Measurements from ENCODE around the gene PRRC2C. TPM values are rescaled to one million over a fixed set of nuclear protein-coding genes. Genes with fewer than 3 reads are reported as not detected.
"Not testable (repeated sequence)": the region's sequence is repeated elsewhere in the genome, so short reads cannot be mapped to it uniquely, and the experiment has no call there.

Gene PRRC2C
- 67.7 TPM for polyA plus RNA-seq (2013, experiment 1 of 2; ENCODE audit: insufficient read length)
- 60.0 TPM for polyA plus RNA-seq (2013, experiment 2 of 2; ENCODE audit: insufficient read length)

DNA sequence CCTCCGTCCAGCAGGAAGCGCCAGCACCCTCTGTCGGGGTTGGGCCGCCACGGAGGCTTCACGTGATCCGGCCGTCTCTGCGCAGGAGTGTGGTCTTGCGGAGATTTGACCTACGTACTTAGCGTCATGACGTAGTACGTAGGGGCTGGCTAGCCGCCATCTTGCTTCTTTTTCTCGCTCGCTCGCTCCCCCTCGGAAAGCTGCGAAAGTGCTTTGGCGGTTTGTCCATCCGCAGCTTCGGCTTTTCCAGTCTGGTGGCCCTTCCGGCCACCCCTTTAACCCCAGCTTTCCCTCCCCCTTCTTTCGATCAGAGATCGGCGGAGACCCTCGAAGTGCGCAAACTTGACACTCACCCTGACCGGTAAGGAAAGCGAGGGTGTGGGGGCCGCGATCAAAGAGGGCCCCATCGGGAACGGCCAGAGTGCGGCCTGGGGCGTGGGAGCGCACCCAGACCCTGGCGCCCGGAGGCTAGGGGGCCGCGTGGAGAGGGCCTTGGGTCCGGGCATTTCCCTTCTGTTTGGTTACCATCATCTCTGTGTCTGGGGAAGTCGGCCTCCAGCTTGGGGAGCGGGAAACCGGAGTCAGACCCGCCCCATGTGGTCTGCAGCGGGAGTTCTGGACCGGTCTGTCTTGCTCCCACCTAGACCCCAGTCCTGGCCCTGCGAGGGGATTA, at the start of gene PRRC2C:
Gene PRRC2C, plus strand, starts transcription at position 156 of the 673 bp plus-strand sequence. CDS start 26,559 bp downstream, outside the sequence.
- DNase-seq: peak; percentile 98

DNA sequence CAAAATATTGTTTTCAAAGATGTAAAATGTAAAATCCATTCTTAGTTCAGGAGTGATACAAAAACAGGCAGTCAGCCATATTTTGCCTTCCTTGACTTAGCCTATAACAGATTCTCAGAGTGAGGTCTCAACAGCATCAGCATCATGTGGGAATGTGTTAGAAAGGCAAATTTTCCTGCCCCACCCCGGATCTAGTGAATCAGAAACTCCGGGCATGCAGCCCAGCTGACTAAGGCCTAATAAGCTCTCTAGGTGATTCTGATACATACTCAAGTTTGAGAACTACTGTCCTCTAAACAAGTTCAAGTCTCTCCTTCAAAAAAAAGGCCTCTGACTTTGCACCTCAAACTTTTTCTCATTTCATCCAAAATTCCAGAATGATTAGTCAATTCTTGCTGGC, 46.9 kb upstream of the PRRC2C start:
- peak; percentile 97 for DNase-seq

GRCh38 chr1:171440201-171440600, 45.1 kb upstream of the PRRC2C start:
- not testable (repeated sequence) for DNase-seq

DNA sequence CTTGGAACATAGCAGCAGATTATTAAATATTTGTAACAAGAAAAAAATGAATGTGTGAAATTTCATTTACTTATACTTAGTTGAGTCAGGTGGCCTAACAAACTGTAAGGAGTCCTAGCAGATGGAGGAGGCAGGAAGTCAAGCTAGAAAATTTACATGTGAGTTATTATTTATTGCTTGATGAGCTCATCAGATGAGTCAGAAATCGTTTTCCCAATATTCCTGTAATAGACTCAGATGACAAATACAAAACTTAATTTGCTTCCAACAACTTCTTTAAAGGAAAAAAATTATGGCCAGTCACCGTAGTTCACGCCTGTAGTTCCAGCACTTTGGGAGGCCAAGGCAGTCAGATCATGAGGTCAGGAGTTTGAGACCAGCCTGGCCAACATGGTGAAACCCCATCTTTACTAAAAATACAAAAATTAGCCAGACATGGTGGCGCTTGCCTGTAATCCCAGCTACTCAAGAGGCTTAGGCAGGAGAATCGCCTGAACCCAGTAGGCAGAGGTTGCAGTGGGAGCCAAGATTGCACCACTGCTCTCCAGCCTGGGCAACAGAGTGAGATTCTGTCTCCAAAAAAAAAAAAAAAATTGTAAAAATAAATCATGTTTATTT, 43.9 kb upstream of the PRRC2C start:
- DNase-seq: peak; percentile 83

DNA sequence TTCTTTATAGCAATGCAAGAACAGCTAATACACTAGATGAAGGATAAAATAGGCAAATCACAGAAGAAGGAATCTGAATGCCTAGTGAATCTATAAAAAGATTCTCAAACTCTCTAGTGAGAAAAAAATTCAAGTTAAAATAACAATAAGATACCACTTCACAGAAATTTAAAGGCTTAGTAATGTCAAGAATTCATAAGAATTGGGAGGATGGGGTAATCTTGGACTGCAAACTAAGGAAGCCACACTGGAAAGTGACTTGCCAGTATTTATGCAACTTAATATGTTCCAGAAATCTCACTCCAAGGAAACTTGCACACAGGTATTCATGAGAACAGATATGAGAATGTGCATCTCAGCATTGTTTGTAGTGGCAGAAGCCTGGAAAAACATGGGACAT, 38.9 kb upstream of the PRRC2C start:
- peak; percentile 28 for DNase-seq

- no peak for DNase-seq
Observed at GRCh38 chr1:171455967-171456366, 29.4 kb upstream of the PRRC2C start.

GRCh38 chr1:171457412-171457811, 27.9 kb upstream of the PRRC2C start:
- peak; percentile 30 for DNase-seq

- DNase-seq: no peak
Observed at GRCh38 chr1:171460018-171460620, 25.2 kb upstream of the PRRC2C start.

DNA sequence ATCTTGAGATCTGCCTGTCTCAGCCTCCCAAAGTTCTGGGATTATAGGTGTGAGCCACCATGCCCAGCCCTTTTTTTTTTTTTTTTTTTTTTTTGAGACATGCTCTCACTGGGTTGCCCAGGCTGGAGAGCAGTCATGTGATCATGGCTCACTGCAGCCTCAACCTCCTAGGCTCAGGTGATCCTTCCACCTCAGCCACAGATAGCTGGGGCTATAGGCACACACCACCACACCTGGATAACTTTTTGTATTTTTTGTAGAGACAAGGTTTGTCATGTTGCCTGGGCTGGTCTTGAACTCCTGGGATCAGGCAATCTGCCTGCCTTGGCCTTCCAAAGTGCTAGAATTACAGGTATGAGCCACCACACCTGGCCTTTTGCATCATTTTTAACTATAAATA, 17.7 kb upstream of the PRRC2C start:
- DNase-seq: no peak

DNA sequence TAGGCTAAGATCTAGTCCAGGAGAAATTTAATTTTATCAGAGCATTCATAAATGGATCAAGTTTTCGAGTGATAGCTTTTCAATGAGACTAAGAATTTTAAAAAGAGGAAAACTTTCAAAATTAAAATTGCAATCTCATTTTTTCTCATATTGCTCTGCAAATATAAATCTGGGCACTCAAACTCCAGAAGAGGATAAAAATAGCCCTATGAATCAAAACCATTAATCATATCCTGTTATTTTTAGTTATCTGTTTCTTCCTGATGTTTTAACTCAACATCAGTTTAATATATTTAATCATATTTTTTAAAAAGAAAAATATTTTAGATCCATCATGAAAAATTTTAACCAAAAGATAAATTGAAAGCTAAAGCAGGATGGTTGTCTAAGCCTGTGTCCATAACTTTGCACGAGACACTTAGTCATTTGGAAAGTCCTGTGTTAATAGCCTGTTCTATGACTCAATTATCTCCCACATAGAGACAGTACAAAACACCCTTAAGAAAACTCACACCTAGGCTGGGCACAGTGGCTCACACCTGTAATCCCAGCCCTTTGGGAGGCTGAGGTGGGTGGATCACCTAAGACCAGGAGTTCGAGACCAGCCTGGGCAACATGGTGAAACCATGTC, 17.1 kb upstream of the PRRC2C start:
- peak; percentile 32 for DNase-seq

DNA sequence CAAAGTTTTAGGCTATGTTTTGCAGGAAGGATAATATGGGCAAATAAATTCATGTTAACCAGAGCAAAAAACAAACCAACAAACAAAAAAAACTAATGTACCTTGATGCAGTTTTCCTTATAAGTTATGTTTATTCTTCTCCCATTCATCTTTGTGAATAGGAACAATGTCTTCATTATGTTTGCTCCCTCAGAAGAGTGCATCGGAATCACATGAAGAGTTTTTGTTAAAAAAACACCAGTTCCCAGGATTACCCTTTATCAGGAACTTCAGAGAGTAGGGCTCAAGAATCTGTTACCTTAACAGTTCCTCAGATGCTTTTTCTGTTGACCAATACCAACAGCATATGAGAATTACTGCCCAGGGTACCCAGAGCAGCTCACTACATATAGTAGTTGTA, 14.6 kb upstream of the PRRC2C start:
- DNase-seq: no peak

GRCh38 chr1:171472183-171472647, 13.1 kb upstream of the PRRC2C start:
- DNase-seq: no peak

DNA sequence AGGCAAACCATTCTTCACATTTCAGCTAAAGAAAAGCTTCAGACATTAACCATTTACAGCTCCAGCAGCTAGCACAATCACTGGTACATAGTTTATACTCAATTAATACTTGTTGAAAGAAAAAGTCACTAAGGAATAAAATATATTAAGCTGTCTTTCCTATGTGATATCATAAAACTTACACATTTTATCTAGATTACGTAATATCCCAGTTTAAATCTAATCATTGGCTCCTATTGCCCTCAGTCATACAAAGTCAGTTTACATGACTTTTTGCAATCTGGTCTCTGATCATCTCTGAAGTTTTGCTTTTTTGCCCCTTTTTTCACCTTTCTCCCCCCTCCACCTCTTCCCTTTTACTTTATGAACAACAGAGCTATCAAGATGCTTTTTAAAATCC, 8.5 kb upstream of the PRRC2C start:
- no peak for DNase-seq

DNA sequence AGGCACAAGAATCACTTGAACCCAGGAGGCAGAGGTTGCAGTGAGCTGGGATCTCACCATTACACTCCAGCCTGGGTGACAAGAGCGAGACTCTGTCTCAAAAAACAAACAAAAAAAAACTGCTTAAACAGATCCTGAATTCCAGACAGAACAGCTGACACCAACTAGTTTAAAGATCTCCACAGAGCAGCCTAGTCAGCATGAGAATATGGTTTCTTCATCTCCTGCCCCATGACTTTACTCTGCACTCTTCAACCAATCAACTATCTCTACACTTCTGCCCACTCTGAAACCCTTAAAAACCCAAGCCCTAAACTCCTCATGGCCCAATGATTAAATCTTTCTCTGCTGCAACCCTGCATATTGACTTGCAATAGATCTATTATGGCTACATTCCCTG, 7.5 kb upstream of the PRRC2C start:
- no peak for DNase-seq

DNA sequence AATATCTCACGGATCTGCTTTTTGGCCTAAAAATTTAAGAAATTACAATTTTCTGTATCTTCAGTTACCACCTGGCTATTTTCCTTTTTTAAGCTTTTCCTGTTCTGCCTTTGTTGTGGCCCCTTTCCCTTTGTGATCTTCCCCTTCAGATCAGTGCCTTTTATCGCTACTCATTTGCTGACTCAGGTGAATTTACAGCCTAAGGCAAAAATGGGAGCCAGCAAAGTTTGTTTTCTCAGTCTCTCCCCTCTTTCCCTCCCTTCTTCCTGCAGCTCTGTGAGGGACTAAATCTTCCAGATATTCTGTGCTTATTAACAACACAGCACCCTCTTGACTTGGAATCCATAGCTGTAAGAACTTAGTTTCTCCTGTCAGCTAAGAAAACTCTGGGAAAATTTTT, 5.3 kb upstream of the PRRC2C start:
- DNase-seq: no peak

DNA sequence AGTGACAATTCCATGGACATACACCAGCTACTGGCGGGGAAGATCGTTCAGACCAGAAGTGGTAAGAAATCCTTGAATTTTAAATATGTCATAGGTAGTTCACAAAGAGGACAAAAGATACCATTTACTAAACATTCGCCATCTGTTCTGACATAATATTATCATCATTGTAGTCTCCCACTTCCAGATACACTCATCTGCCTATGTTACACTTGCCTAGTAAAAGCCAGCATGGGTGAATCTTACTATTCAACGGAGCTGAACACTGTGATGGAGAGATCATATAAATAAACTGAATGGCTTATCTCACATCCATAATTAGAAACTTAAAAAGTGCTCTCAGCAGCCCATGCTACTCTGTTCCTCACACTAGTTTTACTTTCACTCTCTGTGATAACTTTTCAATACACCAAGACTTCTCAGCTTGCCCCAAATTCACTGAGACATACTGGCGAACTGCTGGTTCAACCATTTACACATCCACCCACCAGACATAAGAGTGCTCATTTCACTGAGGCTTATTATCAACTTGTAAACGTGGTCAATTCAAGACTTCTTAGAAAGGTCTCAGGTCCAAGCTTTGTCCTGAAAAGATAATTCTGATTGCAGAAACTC, 463 bp upstream of the PRRC2C start:
- DNase-seq: no peak

GRCh38 chr1:171486048-171486519, 754 bp downstream of the PRRC2C start:
- peak; percentile 63 for DNase-seq

DNA sequence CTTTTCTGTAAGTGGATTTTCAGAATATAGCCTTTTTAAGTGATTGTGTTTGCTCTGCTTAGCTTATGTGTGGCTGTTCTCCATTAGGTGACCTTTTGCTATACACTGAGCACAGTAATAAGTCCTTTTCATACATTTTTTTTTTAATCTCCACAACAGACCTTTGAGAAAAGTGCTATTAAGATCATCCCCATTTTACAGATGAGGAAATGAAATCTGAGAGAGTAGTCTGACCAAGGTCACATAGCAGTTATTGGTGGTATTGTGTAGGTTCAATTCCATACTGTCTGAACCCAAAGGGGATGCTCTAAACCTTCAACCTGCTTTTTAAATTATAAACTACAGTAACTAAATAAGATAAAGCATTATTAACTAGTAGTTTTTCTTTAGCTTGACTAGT, 1.7 kb downstream of the PRRC2C start:
- no peak for DNase-seq

DNA sequence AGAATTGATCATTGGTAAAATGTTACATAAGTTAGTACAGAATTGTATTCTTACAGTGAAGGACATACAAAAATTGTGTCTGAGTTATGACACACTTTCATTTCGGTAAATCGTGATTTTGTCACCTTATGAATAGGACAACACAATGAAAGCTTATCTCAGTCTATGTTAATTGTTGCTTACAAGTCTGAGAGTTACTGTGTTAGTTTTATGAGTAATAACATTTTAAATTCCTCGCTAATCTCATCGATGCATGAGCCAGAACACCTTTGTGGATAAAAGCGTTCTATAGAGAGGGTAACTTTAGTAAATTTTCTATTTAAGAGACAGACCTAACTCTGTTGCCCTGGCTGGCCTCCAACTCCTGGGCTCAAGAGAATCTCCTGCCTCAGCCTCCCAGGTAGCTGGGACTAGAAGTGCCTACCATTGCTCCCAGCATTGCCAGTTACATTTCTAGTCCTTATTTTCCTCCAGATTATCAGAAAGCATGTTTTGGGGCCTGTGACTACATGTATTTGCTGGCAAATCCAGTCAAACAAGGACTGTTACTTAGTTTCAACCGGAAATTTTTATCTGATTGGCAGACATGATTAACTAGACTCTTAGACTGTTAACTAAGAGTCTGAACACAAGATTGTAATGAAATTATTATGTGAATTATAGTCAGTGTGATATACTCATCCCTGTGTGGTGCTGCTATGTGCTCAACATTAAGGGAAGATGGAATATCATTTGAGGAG, 3.0 kb downstream of the PRRC2C start:
- no peak for DNase-seq

DNA sequence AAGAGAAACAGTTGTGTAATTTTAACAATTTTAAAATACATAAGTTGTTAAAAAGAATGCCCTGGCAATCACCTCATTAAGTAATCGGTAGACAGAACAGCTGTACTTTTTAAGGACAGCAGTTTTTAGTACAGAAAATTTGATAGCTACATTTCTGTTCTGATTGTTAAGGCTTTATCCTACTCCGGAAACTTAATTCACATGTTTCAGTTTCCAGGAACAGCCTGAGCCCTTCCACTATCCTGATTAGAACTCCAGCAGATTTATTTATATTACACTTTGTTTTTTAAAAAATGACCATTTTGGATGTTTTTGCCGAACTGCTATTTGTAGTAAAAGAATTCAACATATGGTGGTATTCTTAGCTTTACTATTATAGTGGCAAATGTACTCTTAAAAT, 8.7 kb downstream of the PRRC2C start:
- DNase-seq: no peak

DNA sequence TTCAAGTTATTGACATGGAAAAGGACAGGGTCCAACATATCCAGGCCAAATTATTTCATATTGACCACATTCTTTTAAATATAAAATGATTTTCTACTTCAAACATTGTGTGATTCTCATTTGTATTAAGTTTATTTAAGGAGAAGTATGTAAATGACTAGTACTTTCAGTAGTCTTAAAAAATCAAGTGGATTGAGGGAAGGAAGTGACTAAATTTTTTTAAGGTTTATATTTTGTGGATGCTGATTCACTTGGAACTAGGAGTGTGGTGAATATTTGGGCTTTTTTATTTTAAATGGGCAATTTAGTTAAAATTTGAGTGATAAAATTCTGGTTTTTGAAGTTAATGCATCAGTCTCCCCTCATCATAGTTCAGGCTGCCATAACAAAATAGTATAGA, 10.1 kb downstream of the PRRC2C start:
- no peak for DNase-seq

DNA sequence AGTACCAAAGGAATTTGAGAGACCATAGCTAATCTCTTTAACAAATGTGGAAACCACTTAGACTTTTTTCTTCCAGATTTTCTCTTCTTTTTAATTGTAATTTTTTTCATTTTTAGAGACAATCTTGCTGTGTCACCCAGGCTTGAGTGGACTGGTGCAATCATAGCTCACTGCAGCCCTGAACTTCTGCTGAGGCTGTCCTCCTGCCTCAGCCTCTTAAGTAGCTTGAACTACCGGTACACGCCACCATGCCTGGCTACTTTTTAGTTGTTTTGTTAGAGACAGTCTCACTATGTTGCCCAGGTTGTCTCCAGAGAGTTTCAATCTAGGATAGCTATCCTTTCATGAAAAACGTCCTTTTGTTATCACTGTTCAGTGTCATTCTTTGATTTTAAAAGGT, 15.0 kb downstream of the PRRC2C start:
- no peak for DNase-seq

Data from fibroblast of skin of abdomen (primary cell).